Measurements from ENCODE around the gene TMEM175.

Gene TMEM175

DNA sequence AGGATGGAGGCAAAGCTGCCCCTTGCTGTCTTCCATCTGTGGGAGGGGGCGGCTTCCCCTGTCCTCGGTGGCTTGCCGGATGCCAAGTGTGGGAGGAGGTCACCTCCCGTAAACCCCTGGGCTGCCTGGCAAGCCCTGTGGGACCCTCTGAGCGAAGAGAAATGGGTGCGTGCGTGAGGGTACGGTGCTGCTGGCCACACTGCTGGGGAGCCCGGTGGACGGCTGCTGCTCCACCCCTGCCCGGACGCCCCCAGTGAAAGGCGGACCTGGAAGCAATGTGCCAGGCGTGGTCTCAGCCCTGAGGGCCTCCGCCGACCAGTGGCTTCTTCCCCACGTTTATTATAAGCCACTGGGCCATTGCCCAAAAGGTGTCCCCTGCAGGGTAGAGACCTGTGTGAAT lies 50.0 kb downstream of the TMEM175 start:
- no peak for TF ChIP-seq CTCF (IDR thresholded peaks at IDR 0.05; ENCODE audit: low read depth, low read length, missing control alignments)
- H3K4me3 ChIP-seq (ENCODE audit: low read depth, low read length): no peak overlapping the region
- no peak for DNase-seq (ENCODE audit: low read depth)

GRCh38 chr4:982814-983213 lies 50.6 kb downstream of the TMEM175 start:
- DNase-seq (ENCODE audit: low read depth): no peak
- no peak overlapping the region for H3K4me3 ChIP-seq (ENCODE audit: low read depth, low read length)
- no peak for TF ChIP-seq CTCF (IDR thresholded peaks at IDR 0.05; ENCODE audit: low read depth, low read length, missing control alignments)

DNA sequence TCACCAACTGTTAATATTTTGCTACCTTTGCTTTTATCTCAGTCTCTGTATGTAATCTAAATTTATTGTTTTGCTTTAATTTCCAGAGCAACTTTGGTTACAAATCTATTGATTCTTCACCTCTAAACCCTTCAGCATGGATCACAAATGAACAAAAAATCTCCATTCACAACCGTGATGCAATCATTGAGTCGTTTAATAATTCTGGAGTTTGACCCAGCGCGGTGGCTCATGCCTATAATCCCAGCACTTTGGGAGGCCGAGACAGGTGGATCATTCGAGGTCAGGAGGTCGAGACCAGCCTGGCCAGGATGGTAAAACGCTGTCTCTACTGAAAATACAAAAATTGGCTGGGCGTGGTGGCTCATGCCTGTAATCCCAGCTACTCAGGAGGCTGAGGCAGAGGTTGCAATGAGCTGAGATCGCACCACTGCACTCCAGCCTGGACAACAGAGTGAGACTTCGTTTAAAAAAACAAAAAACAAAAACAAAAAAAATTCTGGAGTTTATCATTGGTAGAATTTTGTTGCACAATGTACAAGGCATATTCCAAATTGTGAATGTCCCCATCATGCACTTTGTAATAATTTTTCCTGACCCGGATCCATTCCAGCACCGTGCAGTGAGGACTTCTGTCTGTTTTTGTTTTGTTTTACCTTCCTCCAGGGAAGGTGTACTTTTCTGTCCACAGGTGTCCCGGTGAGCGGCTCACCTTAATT lies 52.2 kb downstream of the TMEM175 start:
- H3K4me3 ChIP-seq (ENCODE audit: low read depth, low read length): no peak overlapping the region
- TF ChIP-seq CTCF (IDR thresholded peaks at IDR 0.05; ENCODE audit: low read depth, low read length, missing control alignments): no peak
- no peak for DNase-seq (ENCODE audit: low read depth)

GRCh38 chr4:985123-985830 lies 53.0 kb downstream of the TMEM175 start:
- TF ChIP-seq CTCF (IDR thresholded peaks at IDR 0.05; ENCODE audit: low read depth, low read length, missing control alignments): no peak
- DNase-seq (ENCODE audit: low read depth): no peak
- H3K4me3 ChIP-seq (ENCODE audit: low read depth, low read length): no peak overlapping the region

DNA sequence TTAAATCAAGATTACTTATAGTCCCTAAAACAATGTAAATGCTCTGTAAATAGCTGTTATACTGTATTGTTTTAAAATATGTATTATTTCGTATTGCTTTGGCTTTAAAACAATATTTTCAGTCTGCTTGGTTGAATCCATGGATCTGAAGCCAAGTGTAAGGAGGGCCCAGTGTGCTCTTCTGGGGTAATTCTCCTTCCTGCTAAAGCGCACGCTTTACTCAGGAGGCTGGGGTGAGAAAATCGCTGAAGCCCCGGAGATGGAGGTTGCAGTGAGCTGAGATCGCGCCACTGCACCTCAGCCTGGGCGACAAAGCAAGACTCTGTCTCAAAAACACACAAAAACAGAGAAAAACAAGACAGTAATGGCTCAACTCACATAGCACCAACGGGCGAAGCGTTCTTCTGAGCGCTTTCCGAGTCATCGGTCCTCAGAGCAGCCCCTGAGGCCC lies 54.2 kb downstream of the TMEM175 start:
- no peak for TF ChIP-seq CTCF (IDR thresholded peaks at IDR 0.05; ENCODE audit: low read depth, low read length, missing control alignments)
- H3K4me3 ChIP-seq (ENCODE audit: low read depth, low read length): peak overlapping the region; percentile 53
- no peak for DNase-seq (ENCODE audit: low read depth)

DNA sequence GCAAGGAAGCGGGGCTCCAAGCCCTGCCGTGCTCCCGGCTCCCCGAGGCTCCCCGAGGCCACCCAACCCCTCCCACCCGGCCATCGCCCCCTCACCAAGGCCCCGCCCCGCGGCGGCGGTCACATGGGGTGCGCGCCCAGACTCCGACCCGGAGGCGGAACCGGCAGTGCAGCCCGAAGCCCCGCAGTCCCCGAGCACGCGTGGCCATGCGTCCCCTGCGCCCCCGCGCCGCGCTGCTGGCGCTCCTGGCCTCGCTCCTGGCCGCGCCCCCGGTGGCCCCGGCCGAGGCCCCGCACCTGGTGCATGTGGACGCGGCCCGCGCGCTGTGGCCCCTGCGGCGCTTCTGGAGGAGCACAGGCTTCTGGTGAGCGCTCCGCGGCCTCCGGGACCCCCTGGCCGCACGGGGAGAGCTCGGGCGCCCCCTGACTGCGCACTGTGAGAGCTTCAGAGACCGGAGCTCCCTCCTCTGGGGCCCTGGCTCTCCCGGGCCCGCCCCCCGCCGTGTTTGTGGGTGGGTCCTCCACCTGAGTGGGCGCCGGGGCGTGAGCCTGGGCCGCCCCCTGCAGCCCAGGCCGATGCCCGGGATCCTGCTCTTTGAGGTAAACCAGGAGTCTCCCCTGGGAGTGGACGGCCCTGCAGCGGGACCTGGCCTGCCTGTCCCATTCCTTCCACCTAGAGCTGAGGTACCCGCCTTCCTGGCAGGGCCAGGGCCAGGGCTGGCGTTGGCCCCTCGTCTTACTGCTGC lies 54.8 kb downstream of the TMEM175 start, which contains the start of gene IDUA:
Gene IDUA (plus strand): TSS at position 166 of the 745 bp plus-strand sequence. CDS start 41 bp downstream, at position 207.
- TF ChIP-seq CTCF (IDR thresholded peaks at IDR 0.05; ENCODE audit: low read depth, low read length, missing control alignments): peak; percentile 50
- peak within 1 kb of the TSS; percentile 53 for H3K4me3 ChIP-seq (ENCODE audit: low read depth, low read length)
- no peak for DNase-seq (ENCODE audit: low read depth)
